BE2C (cell line): Measurements from ENCODE around the gene ENHO.
A peak's percentile ranks its signal among the peaks of the same experiment; 100 is the strongest.

ENCODE experiments used
- DNase-seq: peaks from one replicate; pipeline ENCODE4 v3.0.0-alpha.2; 2020
- H3K27me3 ChIP-seq: fragments of 250-450 bp; sonication (Bioruptor Pico); 2 replicates; pipeline ENCODE4 v1.5.1; 2020; ENCODE audit warnings: mild to moderate bottlenecking
- H3K36me3 ChIP-seq: fragments of 250-450 bp; sonication (Bioruptor Pico); 2 replicates; pipeline ENCODE4 v1.5.1; 2020; ENCODE audit warnings: mild to moderate bottlenecking
- H3K4me1 ChIP-seq: fragments of 250-450 bp; sonication (Bioruptor Pico); 2 replicates; pipeline ENCODE4 v1.5.1; 2020
- H3K4me3 ChIP-seq: 2 replicates; pipeline ENCODE4 v1.5.1; 2011; ENCODE audit warnings: low read depth, low read length
- H3K9me3 ChIP-seq: fragments of 250-450 bp; sonication (Bioruptor Pico); 2 replicates; pipeline ENCODE4 v1.5.1; 2020
- TF ChIP-seq, protein P1 (sequence below): IDR thresholded peaks from 2 replicates; pipeline ENCODE4 v1.5.1; 2012; ENCODE audit warnings: mild to moderate bottlenecking, low read depth, low read length

ENHO gene

GRCh38 chr9:34503406-34503805, 19.4 kb downstream of the ENHO start:
- TF ChIP-seq, protein P1, sequence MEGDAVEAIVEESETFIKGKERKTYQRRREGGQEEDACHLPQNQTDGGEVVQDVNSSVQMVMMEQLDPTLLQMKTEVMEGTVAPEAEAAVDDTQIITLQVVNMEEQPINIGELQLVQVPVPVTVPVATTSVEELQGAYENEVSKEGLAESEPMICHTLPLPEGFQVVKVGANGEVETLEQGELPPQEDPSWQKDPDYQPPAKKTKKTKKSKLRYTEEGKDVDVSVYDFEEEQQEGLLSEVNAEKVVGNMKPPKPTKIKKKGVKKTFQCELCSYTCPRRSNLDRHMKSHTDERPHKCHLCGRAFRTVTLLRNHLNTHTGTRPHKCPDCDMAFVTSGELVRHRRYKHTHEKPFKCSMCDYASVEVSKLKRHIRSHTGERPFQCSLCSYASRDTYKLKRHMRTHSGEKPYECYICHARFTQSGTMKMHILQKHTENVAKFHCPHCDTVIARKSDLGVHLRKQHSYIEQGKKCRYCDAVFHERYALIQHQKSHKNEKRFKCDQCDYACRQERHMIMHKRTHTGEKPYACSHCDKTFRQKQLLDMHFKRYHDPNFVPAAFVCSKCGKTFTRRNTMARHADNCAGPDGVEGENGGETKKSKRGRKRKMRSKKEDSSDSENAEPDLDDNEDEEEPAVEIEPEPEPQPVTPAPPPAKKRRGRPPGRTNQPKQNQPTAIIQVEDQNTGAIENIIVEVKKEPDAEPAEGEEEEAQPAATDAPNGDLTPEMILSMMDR, result no peak
- H3K9me3 ChIP-seq, result no peaks in the 10 kb centered on the region
- no peak for DNase-seq

DNA sequence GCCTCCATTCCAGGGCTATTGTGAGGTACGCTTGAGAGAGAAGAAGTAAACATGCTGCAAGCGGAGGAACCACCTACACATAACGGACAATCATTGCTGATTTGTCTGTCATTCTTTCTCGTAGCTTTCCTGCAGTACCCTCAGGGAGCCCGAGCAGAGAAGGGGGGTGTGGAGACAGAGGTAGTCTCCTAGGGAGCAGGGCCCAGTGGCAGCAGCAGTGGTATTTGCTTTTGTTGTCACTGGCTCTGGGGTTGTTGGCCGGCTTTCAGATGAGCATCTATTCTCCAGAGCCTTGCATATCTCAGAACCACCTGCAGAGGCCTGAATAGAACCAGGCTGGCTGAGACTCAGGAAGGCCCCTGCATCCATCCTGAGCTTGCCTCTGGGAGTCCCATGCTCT, 19.9 kb downstream of the ENHO start:
- H3K9me3 ChIP-seq, result no peaks in the 10 kb centered on the region
- TF ChIP-seq, protein P1, result no peak
- H3K4me1 ChIP-seq, result no peaks in the 10 kb centered on the region; the same call in 1 of the 2 replicates
- H3K4me3 ChIP-seq, result no peak overlapping the region
- H3K36me3 ChIP-seq, result no peaks in the 10 kb centered on the region
- no peaks in the 10 kb centered on the region for H3K27me3 ChIP-seq
- no peak for DNase-seq

More at GRCh38 chr9:34503406-34503805, 19.4 kb downstream of the ENHO start:
- no peak overlapping the region for H3K4me3 ChIP-seq
- H3K27me3 ChIP-seq, result no peaks in the 10 kb centered on the region
- H3K36me3 ChIP-seq, result no peaks in the 10 kb centered on the region
- no peaks in the 10 kb centered on the region; the same call in 1 of the 2 replicates for H3K4me1 ChIP-seq

DNA sequence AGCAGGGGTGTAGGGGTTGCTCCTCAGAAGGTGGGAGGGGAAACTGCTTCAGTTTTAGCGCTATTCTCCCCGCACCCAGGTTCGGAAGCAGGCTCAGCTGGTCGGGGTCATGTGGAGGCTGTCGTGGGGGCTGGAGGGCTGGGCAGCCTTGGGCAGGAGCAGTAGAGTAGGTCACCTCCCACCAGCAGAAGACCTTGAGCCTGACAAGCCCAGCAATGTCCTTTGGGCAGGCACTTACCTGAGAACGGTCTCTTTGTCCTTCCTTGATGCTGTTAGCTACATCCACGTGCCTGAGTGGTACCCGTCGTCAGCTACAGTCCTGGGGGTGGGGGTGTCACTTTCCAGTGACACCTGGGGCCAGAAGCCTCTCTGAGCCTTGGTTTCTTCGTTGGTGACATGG, 20.3 kb downstream of the ENHO start:
- TF ChIP-seq, protein P1, result no peak
- DNase-seq, result no peak
- H3K4me1 ChIP-seq, result no peaks in the 10 kb centered on the region; the same call in 1 of the 2 replicates
- no peaks in the 10 kb centered on the region for H3K9me3 ChIP-seq
- no peaks in the 10 kb centered on the region for H3K27me3 ChIP-seq
- no peak overlapping the region for H3K4me3 ChIP-seq
- H3K36me3 ChIP-seq, result no peaks in the 10 kb centered on the region

- Histone ChIP-seq H3K4me3 (no peak overlapping the region), H3K9me3 (no peaks in the 10 kb centered on the region), H3K36me3 (no peaks in the 10 kb centered on the region), H3K4me1 (no peaks in the 10 kb centered on the region; the same call in 1 of the 2 replicates), H3K27me3 (no peaks in the 10 kb centered on the region)
- TF ChIP-seq, protein P1, result no peak
- DNase-seq, result no peak
These were observed 20.8 kb downstream of the ENHO start for GRCh38 chr9:34501889-34502425.

GRCh38 chr9:34501372-34501771, 21.4 kb downstream of the ENHO start:
- TF ChIP-seq, protein P1, result no peak
- Histone ChIP-seq H3K27me3 (no peaks in the 10 kb centered on the region), H3K4me3 (no peak overlapping the region), H3K9me3 (no peaks in the 10 kb centered on the region), H3K4me1 (no peaks in the 10 kb centered on the region; the same call in 1 of the 2 replicates), H3K36me3 (no peaks in the 10 kb centered on the region)
- DNase-seq, result no peak

- H3K9me3 ChIP-seq, result no peaks in the 10 kb centered on the region
- H3K4me3 ChIP-seq, result no peak overlapping the region
- no peaks in the 10 kb centered on the region for H3K36me3 ChIP-seq
- TF ChIP-seq, protein P1, result peak; percentile 99
- H3K27me3 ChIP-seq, result no peaks in the 10 kb centered on the region
- H3K4me1 ChIP-seq, result no peaks in the 10 kb centered on the region; the same call in 1 of the 2 replicates
- peak; percentile 69 for DNase-seq
These were observed 22.0 kb downstream of the ENHO start for GRCh38 chr9:34500623-34501267.
